SK-N-SH treated with all-trans-retinoic acid at 6 μM for 48 hours (cell line): ENCODE measurements around the gene PKP4.

ENCODE experiments used
- ATAC-seq: fragments of 200-7000 bp; cut with Tn5 transposase; 3 replicates; pipeline ENCODE4 v1.9.1; 2020; ENCODE audit warnings: mild to moderate bottlenecking, moderate library complexity
- ARNTL ChIP-seq: fragments of 450-650 bp; formaldehyde crosslinking; IDR thresholded peaks from 2 replicates; pipeline ENCODE4 v1.5.0; 2020; ENCODE audit warnings: low read depth, mild to moderate bottlenecking, moderate library complexity, borderline replicate concordance
- BACH2 ChIP-seq: fragments of 250-450 bp; sonication (Bioruptor Pico); IDR thresholded peaks from 2 replicates; pipeline ENCODE4 v1.9.0; 2021; ENCODE audit warnings: mild to moderate bottlenecking, borderline replicate concordance
- CSDC2 ChIP-seq: fragments of 250-450 bp; sonication (Bioruptor Pico); IDR thresholded peaks from 2 replicates; pipeline ENCODE4 v1.5.0; 2020; ENCODE audit warnings: mild to moderate bottlenecking, moderate library complexity
- GLIS3 ChIP-seq: fragments of 250-450 bp; sonication (Bioruptor Pico); IDR thresholded peaks from 2 replicates; pipeline ENCODE4 v1.5.0; 2020; ENCODE audit warnings: mild to moderate bottlenecking, moderate library complexity
- ISL1 ChIP-seq: fragments of 250-450 bp; sonication (Bioruptor Pico); IDR thresholded peaks from 2 replicates; pipeline ENCODE4 v2.1.2; 2022; ENCODE audit warnings: mild to moderate bottlenecking, moderate library complexity
- OSR1 ChIP-seq: fragments of 250-450 bp; sonication (Bioruptor Pico); IDR thresholded peaks from 2 replicates; pipeline ENCODE4 v1.8.0; 2022; ENCODE audit warnings: moderate library complexity, mild to moderate bottlenecking, inconsistent platforms
- PPARA ChIP-seq: fragments of 250-450 bp; sonication (Bioruptor Pico); IDR thresholded peaks from 2 replicates; pipeline ENCODE4 v1.5.0; 2020; ENCODE audit warnings: mild to moderate bottlenecking, borderline replicate concordance
- RARB ChIP-seq: fragments of 250-450 bp; sonication (Bioruptor Pico); IDR thresholded peaks from 2 replicates; pipeline ENCODE4 v1.8.0; 2021; ENCODE audit warnings: mild to moderate bottlenecking, moderate library complexity
- SNAI2 ChIP-seq: fragments of 250-450 bp; sonication (Bioruptor Pico); IDR thresholded peaks from 2 replicates; pipeline ENCODE4 v1.5.0; 2020; ENCODE audit warnings: mild to moderate bottlenecking, moderate library complexity
- TCF4 ChIP-seq: fragments of 250-450 bp; sonication (Bioruptor Pico); IDR thresholded peaks from 2 replicates; pipeline ENCODE4 v1.8.0; 2021; ENCODE audit warnings: mild to moderate bottlenecking, moderate library complexity, borderline replicate concordance
- TOX ChIP-seq: fragments of 250-450 bp; sonication (Bioruptor Pico); IDR thresholded peaks from 2 replicates; pipeline ENCODE4 v1.8.0; 2021; ENCODE audit warnings: mild to moderate bottlenecking, moderate library complexity, borderline replicate concordance
- ZC3H10 ChIP-seq: fragments of 250-450 bp; sonication (Bioruptor Pico); IDR thresholded peaks from 2 replicates; pipeline ENCODE4 v1.5.1; 2021; ENCODE audit warnings: mild to moderate bottlenecking, moderate library complexity
- ZFP3 ChIP-seq: fragments of 250-450 bp; sonication (Bioruptor Pico); IDR thresholded peaks from 2 replicates; pipeline ENCODE4 v1.5.0; 2020; ENCODE audit warnings: mild to moderate bottlenecking, moderate library complexity
- ZFP30 ChIP-seq: fragments of 450-650 bp; formaldehyde crosslinking; IDR thresholded peaks from 2 replicates; pipeline ENCODE4 v1.5.0; 2022; ENCODE audit warnings: mild to moderate bottlenecking, moderate library complexity
- ZNF565 ChIP-seq: fragments of 450-650 bp; formaldehyde crosslinking; conservative IDR thresholded peaks from 2 replicates; pipeline ENCODE4 v1.5.0; 2020; ENCODE audit warnings: low read depth, mild to moderate bottlenecking, moderate library complexity
- ZNF70 ChIP-seq: fragments of 450-650 bp; formaldehyde crosslinking; IDR thresholded peaks from 2 replicates; pipeline ENCODE4 v1.5.0; 2020; ENCODE audit warnings: mild to moderate bottlenecking, moderate library complexity
- ZNF8 ChIP-seq: fragments of 450-650 bp; formaldehyde crosslinking; IDR thresholded peaks from 2 replicates; pipeline ENCODE4 v1.5.0; 2020; ENCODE audit warnings: mild to moderate bottlenecking, moderate library complexity
- TF ChIP-seq, protein P1 (sequence below): fragments of 250-450 bp; sonication (Bioruptor Pico); IDR thresholded peaks from 2 replicates; pipeline ENCODE4 v1.8.0; 2021; ENCODE audit warnings: low read depth, mild to moderate bottlenecking, moderate library complexity, borderline replicate concordance
- TF ChIP-seq, protein P2 (sequence below): fragments of 250-450 bp; sonication (Bioruptor Pico); IDR thresholded peaks from 2 replicates; pipeline ENCODE4 v1.5.0; 2020; ENCODE audit warnings: mild to moderate bottlenecking, moderate library complexity
- TF ChIP-seq, protein P3 (sequence below): fragments of 250-450 bp; sonication (Bioruptor Pico); IDR thresholded peaks from 2 replicates; pipeline ENCODE4 v1.5.1; 2020; ENCODE audit warnings: low read depth, mild to moderate bottlenecking, moderate library complexity
- TF ChIP-seq, protein P4 (sequence below): fragments of 250-450 bp; sonication (Bioruptor Pico); IDR thresholded peaks from 2 replicates; pipeline ENCODE4 v1.5.1; 2021; ENCODE audit warnings: mild to moderate bottlenecking, moderate library complexity
- TF ChIP-seq, protein P5 (sequence below): fragments of 250-450 bp; sonication (Bioruptor Pico); IDR thresholded peaks from 2 replicates; pipeline ENCODE4 v1.8.0; 2020; ENCODE audit warnings: mild to moderate bottlenecking, moderate library complexity, borderline replicate concordance

PKP4 gene

DNA sequence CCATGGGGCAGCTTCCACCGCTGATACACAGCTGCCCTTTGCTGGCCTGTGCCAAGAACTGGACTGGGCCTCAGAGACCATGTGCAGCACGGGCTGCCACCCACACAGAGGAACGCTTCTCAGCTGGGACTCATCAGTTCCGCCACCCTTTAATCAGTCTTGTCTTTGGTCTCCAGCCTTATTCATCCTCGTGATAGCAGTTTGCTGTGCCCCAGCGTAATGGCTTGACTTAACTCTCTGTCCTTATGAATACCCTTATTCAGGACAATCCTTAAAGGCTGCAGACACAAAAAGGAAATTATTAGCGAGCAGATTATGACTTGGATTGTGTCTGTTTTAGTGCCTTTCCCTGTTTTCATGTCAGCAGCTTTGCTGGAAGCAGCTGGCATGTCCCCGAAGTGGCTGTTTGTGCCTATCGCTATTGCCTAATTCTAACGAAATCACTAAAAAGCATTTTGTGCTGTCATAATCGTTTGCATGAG, 229.5 kb downstream of the PKP4 start:
- TF ChIP-seq ARNTL (CRISPR knock-in tag), result no peak
- no peak for TF ChIP-seq CSDC2 (CRISPR knock-in tag)
- no peak for TF ChIP-seq ISL1 (CRISPR knock-in tag)
- TF ChIP-seq ZNF8 (CRISPR knock-in tag), result no peak
- TF ChIP-seq, protein P1, sequence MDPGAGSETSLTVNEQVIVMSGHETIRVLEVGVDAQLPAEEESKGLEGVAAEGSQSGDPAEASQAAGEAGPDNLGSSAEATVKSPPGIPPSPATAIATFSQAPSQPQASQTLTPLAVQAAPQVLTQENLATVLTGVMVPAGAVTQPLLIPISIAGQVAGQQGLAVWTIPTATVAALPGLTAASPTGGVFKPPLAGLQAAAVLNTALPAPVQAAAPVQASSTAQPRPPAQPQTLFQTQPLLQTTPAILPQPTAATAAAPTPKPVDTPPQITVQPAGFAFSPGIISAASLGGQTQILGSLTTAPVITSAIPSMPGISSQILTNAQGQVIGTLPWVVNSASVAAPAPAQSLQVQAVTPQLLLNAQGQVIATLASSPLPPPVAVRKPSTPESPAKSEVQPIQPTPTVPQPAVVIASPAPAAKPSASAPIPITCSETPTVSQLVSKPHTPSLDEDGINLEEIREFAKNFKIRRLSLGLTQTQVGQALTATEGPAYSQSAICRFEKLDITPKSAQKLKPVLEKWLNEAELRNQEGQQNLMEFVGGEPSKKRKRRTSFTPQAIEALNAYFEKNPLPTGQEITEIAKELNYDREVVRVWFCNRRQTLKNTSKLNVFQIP (CRISPR knock-in tag), result no peak
- TF ChIP-seq ZFP3 (CRISPR knock-in tag), result no peak
- no peak for TF ChIP-seq ZNF70 (CRISPR knock-in tag)
- TF ChIP-seq, protein P2, sequence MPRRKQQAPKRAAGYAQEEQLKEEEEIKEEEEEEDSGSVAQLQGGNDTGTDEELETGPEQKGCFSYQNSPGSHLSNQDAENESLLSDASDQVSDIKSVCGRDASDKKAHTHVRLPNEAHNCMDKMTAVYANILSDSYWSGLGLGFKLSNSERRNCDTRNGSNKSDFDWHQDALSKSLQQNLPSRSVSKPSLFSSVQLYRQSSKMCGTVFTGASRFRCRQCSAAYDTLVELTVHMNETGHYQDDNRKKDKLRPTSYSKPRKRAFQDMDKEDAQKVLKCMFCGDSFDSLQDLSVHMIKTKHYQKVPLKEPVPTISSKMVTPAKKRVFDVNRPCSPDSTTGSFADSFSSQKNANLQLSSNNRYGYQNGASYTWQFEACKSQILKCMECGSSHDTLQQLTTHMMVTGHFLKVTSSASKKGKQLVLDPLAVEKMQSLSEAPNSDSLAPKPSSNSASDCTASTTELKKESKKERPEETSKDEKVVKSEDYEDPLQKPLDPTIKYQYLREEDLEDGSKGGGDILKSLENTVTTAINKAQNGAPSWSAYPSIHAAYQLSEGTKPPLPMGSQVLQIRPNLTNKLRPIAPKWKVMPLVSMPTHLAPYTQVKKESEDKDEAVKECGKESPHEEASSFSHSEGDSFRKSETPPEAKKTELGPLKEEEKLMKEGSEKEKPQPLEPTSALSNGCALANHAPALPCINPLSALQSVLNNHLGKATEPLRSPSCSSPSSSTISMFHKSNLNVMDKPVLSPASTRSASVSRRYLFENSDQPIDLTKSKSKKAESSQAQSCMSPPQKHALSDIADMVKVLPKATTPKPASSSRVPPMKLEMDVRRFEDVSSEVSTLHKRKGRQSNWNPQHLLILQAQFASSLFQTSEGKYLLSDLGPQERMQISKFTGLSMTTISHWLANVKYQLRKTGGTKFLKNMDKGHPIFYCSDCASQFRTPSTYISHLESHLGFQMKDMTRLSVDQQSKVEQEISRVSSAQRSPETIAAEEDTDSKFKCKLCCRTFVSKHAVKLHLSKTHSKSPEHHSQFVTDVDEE (CRISPR knock-in tag), result no peak
- TF ChIP-seq RARB (CRISPR knock-in tag), result no peak
- no peak for TF ChIP-seq BACH2 (CRISPR knock-in tag)
- no peak for TF ChIP-seq OSR1 (CRISPR knock-in tag)
- TF ChIP-seq ZC3H10, result no peak
- no peak for TF ChIP-seq SNAI2 (CRISPR knock-in tag)
- TF ChIP-seq GLIS3 (CRISPR knock-in tag), result no peak
- TF ChIP-seq, protein P3, sequence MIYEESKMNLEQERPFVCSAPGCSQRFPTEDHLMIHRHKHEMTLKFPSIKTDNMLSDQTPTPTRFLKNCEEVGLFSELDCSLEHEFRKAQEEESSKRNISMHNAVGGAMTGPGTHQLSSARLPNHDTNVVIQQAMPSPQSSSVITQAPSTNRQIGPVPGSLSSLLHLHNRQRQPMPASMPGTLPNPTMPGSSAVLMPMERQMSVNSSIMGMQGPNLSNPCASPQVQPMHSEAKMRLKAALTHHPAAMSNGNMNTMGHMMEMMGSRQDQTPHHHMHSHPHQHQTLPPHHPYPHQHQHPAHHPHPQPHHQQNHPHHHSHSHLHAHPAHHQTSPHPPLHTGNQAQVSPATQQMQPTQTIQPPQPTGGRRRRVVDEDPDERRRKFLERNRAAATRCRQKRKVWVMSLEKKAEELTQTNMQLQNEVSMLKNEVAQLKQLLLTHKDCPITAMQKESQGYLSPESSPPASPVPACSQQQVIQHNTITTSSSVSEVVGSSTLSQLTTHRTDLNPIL (CRISPR knock-in tag), result no peak
- no peak for TF ChIP-seq TOX
- TF ChIP-seq ZNF565, result no peak
- TF ChIP-seq, protein P4, sequence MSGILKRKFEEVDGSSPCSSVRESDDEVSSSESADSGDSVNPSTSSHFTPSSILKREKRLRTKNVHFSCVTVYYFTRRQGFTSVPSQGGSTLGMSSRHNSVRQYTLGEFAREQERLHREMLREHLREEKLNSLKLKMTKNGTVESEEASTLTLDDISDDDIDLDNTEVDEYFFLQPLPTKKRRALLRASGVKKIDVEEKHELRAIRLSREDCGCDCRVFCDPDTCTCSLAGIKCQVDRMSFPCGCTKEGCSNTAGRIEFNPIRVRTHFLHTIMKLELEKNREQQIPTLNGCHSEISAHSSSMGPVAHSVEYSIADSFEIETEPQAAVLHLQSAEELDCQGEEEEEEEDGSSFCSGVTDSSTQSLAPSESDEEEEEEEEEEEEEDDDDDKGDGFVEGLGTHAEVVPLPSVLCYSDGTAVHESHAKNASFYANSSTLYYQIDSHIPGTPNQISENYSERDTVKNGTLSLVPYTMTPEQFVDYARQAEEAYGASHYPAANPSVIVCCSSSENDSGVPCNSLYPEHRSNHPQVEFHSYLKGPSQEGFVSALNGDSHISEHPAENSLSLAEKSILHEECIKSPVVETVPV, result no peak
- TF ChIP-seq PPARA (CRISPR knock-in tag), result no peak
- TF ChIP-seq ZFP30 (CRISPR knock-in tag), result no peak
- TF ChIP-seq, all 23 proteins: peak for 0
- ATAC-seq, result peak; percentile 84

DNA sequence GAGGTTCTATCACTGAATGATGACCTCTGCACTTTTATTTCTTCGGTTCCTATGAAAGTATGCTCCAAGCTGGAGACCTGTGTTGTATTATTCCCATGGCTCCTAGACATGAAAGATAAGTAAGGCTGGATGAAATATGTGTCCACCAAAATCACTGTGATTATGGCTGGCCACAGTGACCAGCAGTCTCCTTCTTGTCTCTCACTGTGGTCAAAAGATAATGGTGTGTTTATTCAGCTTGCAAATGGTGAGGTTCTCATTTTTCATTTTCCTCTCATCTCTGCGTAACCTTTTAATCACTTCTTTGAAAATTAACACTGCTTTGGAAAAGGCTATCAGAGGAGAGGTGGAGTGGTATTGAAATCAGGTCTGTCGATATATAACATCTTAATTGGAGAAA, 230.6 kb downstream of the PKP4 start:
- TF ChIP-seq ZNF565, result no peak
- TF ChIP-seq ZFP3 (CRISPR knock-in tag), result no peak
- no peak for TF ChIP-seq ZC3H10
- TF ChIP-seq ARNTL (CRISPR knock-in tag), result no peak
- no peak for TF ChIP-seq RARB (CRISPR knock-in tag)
- TF ChIP-seq, protein P5, sequence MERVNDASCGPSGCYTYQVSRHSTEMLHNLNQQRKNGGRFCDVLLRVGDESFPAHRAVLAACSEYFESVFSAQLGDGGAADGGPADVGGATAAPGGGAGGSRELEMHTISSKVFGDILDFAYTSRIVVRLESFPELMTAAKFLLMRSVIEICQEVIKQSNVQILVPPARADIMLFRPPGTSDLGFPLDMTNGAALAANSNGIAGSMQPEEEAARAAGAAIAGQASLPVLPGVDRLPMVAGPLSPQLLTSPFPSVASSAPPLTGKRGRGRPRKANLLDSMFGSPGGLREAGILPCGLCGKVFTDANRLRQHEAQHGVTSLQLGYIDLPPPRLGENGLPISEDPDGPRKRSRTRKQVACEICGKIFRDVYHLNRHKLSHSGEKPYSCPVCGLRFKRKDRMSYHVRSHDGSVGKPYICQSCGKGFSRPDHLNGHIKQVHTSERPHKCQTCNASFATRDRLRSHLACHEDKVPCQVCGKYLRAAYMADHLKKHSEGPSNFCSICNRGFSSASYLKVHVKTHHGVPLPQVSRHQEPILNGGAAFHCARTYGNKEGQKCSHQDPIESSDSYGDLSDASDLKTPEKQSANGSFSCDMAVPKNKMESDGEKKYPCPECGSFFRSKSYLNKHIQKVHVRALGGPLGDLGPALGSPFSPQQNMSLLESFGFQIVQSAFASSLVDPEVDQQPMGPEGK, result no peak
- no peak for TF ChIP-seq TCF4 (CRISPR knock-in tag)
- no peak for TF ChIP-seq CSDC2 (CRISPR knock-in tag)
- TF ChIP-seq GLIS3 (CRISPR knock-in tag), result no peak
- no peak for ATAC-seq

DNA sequence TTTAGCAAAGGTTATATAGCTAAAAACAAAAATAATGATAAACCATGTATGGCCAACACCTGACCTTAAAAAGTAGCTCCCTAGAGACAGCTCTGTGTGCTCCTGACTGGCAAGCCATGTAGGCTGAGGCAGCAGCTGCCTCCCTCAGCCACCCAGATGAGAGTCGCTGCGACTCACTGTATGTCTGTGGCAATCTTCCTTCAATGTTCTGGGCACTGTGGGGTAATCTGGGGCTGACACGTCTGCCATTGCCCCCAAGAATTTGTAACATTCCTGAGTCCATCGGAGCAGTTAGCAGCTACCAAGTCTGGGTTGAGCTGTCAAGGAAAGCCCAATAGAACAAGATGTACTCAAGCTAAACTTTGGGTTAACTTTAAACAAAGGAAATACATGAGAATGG, 232.0 kb downstream of the PKP4 start:
- TF ChIP-seq ZC3H10, result no peak
- no peak for TF ChIP-seq ZNF8 (CRISPR knock-in tag)
- TF ChIP-seq ISL1 (CRISPR knock-in tag), result no peak
- TF ChIP-seq, protein P5, result no peak
- TF ChIP-seq ZFP30 (CRISPR knock-in tag), result no peak
- TF ChIP-seq GLIS3 (CRISPR knock-in tag), result no peak
- no peak for TF ChIP-seq ZFP3 (CRISPR knock-in tag)
- TF ChIP-seq BACH2 (CRISPR knock-in tag), result no peak
- TF ChIP-seq ARNTL (CRISPR knock-in tag), result no peak
- TF ChIP-seq RARB (CRISPR knock-in tag), result no peak
- no peak for TF ChIP-seq ZNF70 (CRISPR knock-in tag)
- no peak for TF ChIP-seq PPARA (CRISPR knock-in tag)
- no peak for TF ChIP-seq SNAI2 (CRISPR knock-in tag)
- TF ChIP-seq, all 23 proteins: peak for 0
- no peak for ATAC-seq
